B cell (primary cell): ENCODE measurements around the gene SYTL2. TPM values are rescaled to one million over a fixed set of nuclear protein-coding genes. Genes with fewer than 3 reads are reported as not detected.

ENCODE experiments used
- ATAC-seq: fragments of 200-7000 bp; cut with Tn5 transposase; one replicate; pipeline ENCODE4 v1.10.0; 2021; ENCODE audit warnings: low read depth, mild to moderate bottlenecking, moderate number of reproducible peaks, moderate library complexity
- CTCF ChIA-PET: fragments of 350-600 bp; sonication (Branson Sonifier 250); formaldehyde crosslinking; loops from one replicate; lab custom pipeline; 2021; ENCODE audit warnings: antibody characterized with exemption, inconsistent platforms; lab: Charles Lee
- POLR2A ChIA-PET: fragments of 350-600 bp; sonication (Branson Sonifier 250); formaldehyde crosslinking; loops from one replicate; lab custom pipeline; 2021; ENCODE audit warnings: antibody characterized with exemption; lab: Charles Lee
- DNase-seq: peaks from one replicate; pipeline ENCODE4 v3.0.0; 2013
- H2AFZ ChIP-seq: 2 replicates; pipeline ENCODE4 v1.6.1; 2012; ENCODE audit warnings: mild to moderate bottlenecking, low read depth, low read length; ENCODE audit not compliant: insufficient read depth, poor library complexity, severe bottlenecking
- H3K27ac ChIP-seq, 2 donors: 1 replicate in 1 of 2; 2 replicates in 1 of 2; pipeline ENCODE4 v1.5.1; 2012 to 2013; ENCODE audit warnings: low read length in 2 of 2, mild to moderate bottlenecking in 2 of 2, moderate library complexity in 1 of 2
- H3K27me3 ChIP-seq, 4 experiments: fragments of 200-600 bp in 1 of 4; sonication (generic) in 1 of 4; replicated peaks in 1 of 4; 1 replicate in 2 of 4; 2 replicates in 2 of 4; pipeline versions ENCODE4 v1.6.1 to v1.7.0; 2013 to 2016; ENCODE audit warnings: low read length in 3 of 4, mild to moderate bottlenecking in 2 of 4, mixed read lengths in 1 of 4, moderate library complexity in 1 of 4; ENCODE audit not compliant: insufficient read depth in 4 of 4, control insufficient read depth in 3 of 4; ENCODE audit errors: control extremely low read depth in 1 of 4
- H3K36me3 ChIP-seq, 2 experiments: replicated peaks in 1 of 2; 1 replicate in 1 of 2; 2 replicates in 1 of 2; pipeline versions ENCODE4 v1.6.1 to v1.7.1; 2013; ENCODE audit warnings: low read length in 1 of 2; ENCODE audit not compliant: insufficient read depth in 2 of 2, control insufficient read depth in 1 of 2; ENCODE audit errors: control extremely low read depth in 1 of 2, extremely low read depth in 1 of 2
- H3K4me1 ChIP-seq, 2 donors: fragments of 200-600 bp in 1 of 2; sonication (generic) in 1 of 2; 1 replicate in 1 of 2; 2 replicates in 1 of 2; pipeline versions ENCODE4 v1.5.1 to v1.6.1; 2013 to 2017; ENCODE audit warnings: low read length in 2 of 2; ENCODE audit not compliant: control insufficient read depth in 2 of 2, insufficient read depth in 2 of 2
- H3K4me2 ChIP-seq: replicated peaks from 2 replicates; pipeline ENCODE3; 2012; ENCODE audit warnings: mild to moderate bottlenecking, low read depth, low read length; ENCODE audit not compliant: poor library complexity, severe bottlenecking
- H3K4me3 ChIP-seq, 5 experiments: fragments of 200-600 bp in 1 of 5; sonication (generic) in 1 of 5; 1 replicate in 3 of 5; 2 replicates in 2 of 5; pipeline versions ENCODE4 v1.5.1 to v1.7.0; 2011 to 2016; ENCODE audit warnings: low read length in 4 of 5, mild to moderate bottlenecking in 4 of 5, low read depth in 2 of 5, control low read depth in 1 of 5, moderate library complexity in 1 of 5; ENCODE audit not compliant: insufficient read depth in 1 of 5; ENCODE audit errors: control extremely low read depth in 1 of 5, extremely low read depth in 1 of 5
- H3K79me2 ChIP-seq: fragments of 200-600 bp; sonication (generic); one replicate; pipeline ENCODE4 v1.6.0; 2016; ENCODE audit warnings: low read length; ENCODE audit not compliant: control insufficient read depth, insufficient read depth
- H3K9ac ChIP-seq: fragments of 200-600 bp; sonication (generic); 2 replicates; pipeline ENCODE4 v1.6.1; 2017; ENCODE audit warnings: mild to moderate bottlenecking, low read length, moderate library complexity
- H3K9me3 ChIP-seq, 3 donors: one replicate each; pipeline versions ENCODE4 v1.6.1 to v1.7.1; 2013; ENCODE audit warnings: low read length in 2 of 3; ENCODE audit not compliant: control insufficient read depth in 2 of 3, insufficient read depth in 1 of 3; ENCODE audit errors: control extremely low read depth in 1 of 3
- H4K20me1 ChIP-seq: 2 replicates; pipeline ENCODE4 v1.6.0; 2012; ENCODE audit warnings: mild to moderate bottlenecking, low read length; ENCODE audit not compliant: insufficient read depth, control insufficient read depth, poor library complexity, severe bottlenecking
- H3K27ac Mint-ChIP-seq: one replicate; pipeline ENCODE4 v1.8.0; 2021; ENCODE audit warnings: mixed read lengths
- H3K27me3 Mint-ChIP-seq: one replicate; pipeline ENCODE4 v1.8.0; 2021; ENCODE audit warnings: mixed read lengths
- H3K4me1 Mint-ChIP-seq: one replicate; pipeline ENCODE4 v1.8.0; 2021; ENCODE audit warnings: mixed read lengths
- H3K4me3 Mint-ChIP-seq: one replicate; pipeline ENCODE4 v1.8.0; 2021; ENCODE audit warnings: mixed read lengths
- H3K9me3 Mint-ChIP-seq: one replicate; pipeline ENCODE4 v1.8.0; 2022; ENCODE audit warnings: mixed read lengths; ENCODE audit not compliant: insufficient read depth
- CTCF ChIP-seq: fragments of 200-600 bp; IDR thresholded peaks from one replicate; pipeline ENCODE4 v1.8.0; 2022; ENCODE audit warnings: antibody characterized with exemption, mild to moderate bottlenecking
- EZH2 ChIP-seq: IDR thresholded peaks from 2 replicates; pipeline ENCODE4 v1.6.1; 2012; ENCODE audit warnings: borderline replicate concordance, low read depth, mild to moderate bottlenecking, moderate library complexity, low read length; ENCODE audit not compliant: insufficient read depth, poor library complexity, severe bottlenecking
- WGBS: methylation state at CpG from one replicate; pipeline ENCODE4 v1.1.5; 2013; ENCODE audit warnings: missing lambda C conversion rate; ENCODE audit not compliant: insufficient coverage; 5-methylcytosine and 5-hydroxymethylcytosine counted together
- intact Hi-C: fragments of 100-400 bp; cut with micrococcal nuclease; formaldehyde crosslinking; loops from one replicate; pipeline ENCODE4 v1.10.0; 2022
- polyA plus RNA-seq: library from polyadenylated mRNA; depleted of rRNA; stranded (reverse); fragments of >200 nt; gene quantifications from 2 replicates; pipeline ENCODE4 v1.2.3, GENCODE V29; 2012
- total RNA-seq, 2 donors: library from RNA; stranded (reverse); fragments of 120-200 nt in 1 of 2; gene quantifications; 1 replicate in 1 of 2; 2 replicates in 1 of 2; pipeline versions ENCODE4 v1.2.3 to v1.2.4, GENCODE V29; 2013 to 2022

The SYTL2 gene
- total and polyA plus RNA-seq, 2 donors (not counting 1 experiment from before 2014, with no cell fraction given) = 0.86 to 2.9 TPM

GRCh38 chr11:85767246-85767945 is 43.5 kb downstream of the SYTL2 start:
- TF ChIP-seq EZH2 = no peak
- TF ChIP-seq CTCF = no peak
- ChIA-PET CTCF (no interaction called here), POLR2A (no interaction called here)
- intact Hi-C loops = no loop called here
- Histone ChIP-seq H2AFZ (no peak overlapping the region), H3K4me3 (no peak overlapping the region), H3K27ac (no peak overlapping the region), H3K9ac (no peak overlapping the region), H3K9me3 (no peaks in the 10 kb centered on the region), H3K27me3 (no peaks in the 10 kb centered on the region), H3K4me1 (no peaks in the 10 kb centered on the region), H3K36me3 (no peaks in the 10 kb centered on the region), H3K79me2 (no peaks in the 10 kb centered on the region), H4K20me1 (no peaks in the 10 kb centered on the region), H3K4me2 (no peak overlapping the region)
- Mint-ChIP-seq H3K4me3 (no peak overlapping the region), H3K27ac (no peak overlapping the region), H3K27me3 (no peaks in the 10 kb centered on the region), H3K9me3 (no peaks in the 10 kb centered on the region), H3K4me1 (no peaks in the 10 kb centered on the region)
- WGBS = 100% methylated on average over 1 of the region's 2 CpGs
- ATAC-seq (no peak), DNase-seq (no peak)

GRCh38 chr11:85766721-85767161 is 44.2 kb downstream of the SYTL2 start:
- H3K4me3 ChIP-seq = no peak overlapping the region
- no peaks in the 10 kb centered on the region for H3K36me3 ChIP-seq
- DNase-seq = no peak
- H4K20me1 ChIP-seq = no peaks in the 10 kb centered on the region
- H3K4me1 ChIP-seq = no peaks in the 10 kb centered on the region
- H3K27me3 ChIP-seq = no peaks in the 10 kb centered on the region
- H2AFZ ChIP-seq = no peak overlapping the region
- no peak overlapping the region for H3K4me2 ChIP-seq
- ChIA-PET CTCF (no interaction called here), POLR2A (no interaction called here)
- Mint-ChIP-seq H3K27me3 (no peaks in the 10 kb centered on the region), H3K4me3 (no peak overlapping the region), H3K27ac (no peak overlapping the region), H3K9me3 (no peaks in the 10 kb centered on the region), H3K4me1 (no peaks in the 10 kb centered on the region)
- intact Hi-C loops = no loop called here
- no peak overlapping the region for H3K9ac ChIP-seq
- TF ChIP-seq EZH2 (no peak), CTCF (no peak)
- H3K27ac ChIP-seq = no peak overlapping the region
- no peaks in the 10 kb centered on the region for H3K79me2 ChIP-seq
- WGBS = no CpG with 5 or more reads among the region's 2 CpGs
- no peak for ATAC-seq
- H3K9me3 ChIP-seq = no peaks in the 10 kb centered on the region
